ENCODE measurements around the gene RRAGD. TPM values are rescaled to one million over a fixed set of nuclear protein-coding genes. Genes with fewer than 3 reads are reported as not detected.
A peak's percentile ranks its signal among the peaks of the same experiment; 100 is the strongest.

RRAGD gene
- total RNA-seq, 2 experiments from 2014 or later: 9.0 to 10.2 TPM

DNA sequence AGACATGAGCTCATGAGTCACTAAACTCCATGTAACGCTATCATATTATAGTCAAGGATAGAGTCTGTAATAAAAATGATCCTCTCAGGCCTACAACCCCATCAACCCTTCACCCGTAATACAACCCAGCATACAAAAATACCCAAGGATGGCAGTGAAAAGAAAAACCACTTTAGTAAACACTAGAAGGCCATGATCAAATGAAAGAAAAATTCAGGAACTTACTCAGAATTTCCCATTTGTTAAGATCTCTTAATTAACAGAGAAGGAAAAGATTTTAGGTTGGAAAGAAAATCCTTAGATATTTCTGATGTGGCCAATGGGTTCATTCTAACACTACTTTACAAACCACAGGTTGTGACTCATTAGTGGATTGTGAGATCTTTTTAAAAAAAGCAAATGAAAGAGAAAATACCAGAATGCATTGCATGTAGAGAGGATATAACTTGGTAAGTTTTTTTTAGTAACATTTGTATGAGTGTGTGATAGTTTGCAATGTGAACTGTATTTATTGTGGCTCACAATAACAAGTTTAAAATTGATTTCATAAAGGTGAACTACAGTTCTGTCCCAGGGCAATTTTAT, 51.6 kb downstream of the RRAGD start:
- TF ChIP-seq, protein P1, sequence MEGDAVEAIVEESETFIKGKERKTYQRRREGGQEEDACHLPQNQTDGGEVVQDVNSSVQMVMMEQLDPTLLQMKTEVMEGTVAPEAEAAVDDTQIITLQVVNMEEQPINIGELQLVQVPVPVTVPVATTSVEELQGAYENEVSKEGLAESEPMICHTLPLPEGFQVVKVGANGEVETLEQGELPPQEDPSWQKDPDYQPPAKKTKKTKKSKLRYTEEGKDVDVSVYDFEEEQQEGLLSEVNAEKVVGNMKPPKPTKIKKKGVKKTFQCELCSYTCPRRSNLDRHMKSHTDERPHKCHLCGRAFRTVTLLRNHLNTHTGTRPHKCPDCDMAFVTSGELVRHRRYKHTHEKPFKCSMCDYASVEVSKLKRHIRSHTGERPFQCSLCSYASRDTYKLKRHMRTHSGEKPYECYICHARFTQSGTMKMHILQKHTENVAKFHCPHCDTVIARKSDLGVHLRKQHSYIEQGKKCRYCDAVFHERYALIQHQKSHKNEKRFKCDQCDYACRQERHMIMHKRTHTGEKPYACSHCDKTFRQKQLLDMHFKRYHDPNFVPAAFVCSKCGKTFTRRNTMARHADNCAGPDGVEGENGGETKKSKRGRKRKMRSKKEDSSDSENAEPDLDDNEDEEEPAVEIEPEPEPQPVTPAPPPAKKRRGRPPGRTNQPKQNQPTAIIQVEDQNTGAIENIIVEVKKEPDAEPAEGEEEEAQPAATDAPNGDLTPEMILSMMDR (IDR thresholded peaks at IDR 0.05): no peak
- no peak overlapping the region for H3K27ac ChIP-seq (ENCODE audit: low read depth in 1 of 2, low read length in 2 of 2)
- peaks cover 58% of the 10 kb centered on the region for H3K4me1 Mint-ChIP-seq (ENCODE audit: low read depth)
- no peak overlapping the region for H3K4me3 ChIP-seq (ENCODE audit: low read length)
- no peak overlapping the region for H3K27ac Mint-ChIP-seq
- ATAC-seq (ENCODE audit: poor library complexity): peak; percentile 43
- peak in 2 of 14 experiments; percentile 30 to 42 for DNase-seq
- ChIA-PET POLR2A (interaction anchor here (0.6 to 1.0 kb wide), 4 partner anchors 9 to 279 kb away, joined by 3 to 5 read pairs (median 3); no protein-coding TSS in a partner anchor), CTCF (interaction anchor here (0.8 to 1.0 kb wide), 2 partner anchors 12 to 16 kb away, joined by 4 to 5 read pairs; no protein-coding TSS in a partner anchor)
- H3K27me3 ChIP-seq (ENCODE audit: control insufficient read depth in 1 of 2, insufficient read depth in 2 of 2, low read length in 2 of 2): no peaks in the 10 kb centered on the region
- H3K4me3 Mint-ChIP-seq: peak overlapping the region; percentile 35
- peaks cover 5% of the 10 kb centered on the region for H3K36me3 Mint-ChIP-seq (ENCODE audit: low read depth)
- intact Hi-C loops (cut with DNase I, micrococcal nuclease): no loop called here
- no peaks in the 10 kb centered on the region for H3K9me3 Mint-ChIP-seq
- no peaks in the 10 kb centered on the region for H3K9me3 ChIP-seq (ENCODE audit: control insufficient read depth in 1 of 2, insufficient read depth in 1 of 2, low read length in 2 of 2)
- H3K27me3 Mint-ChIP-seq: no peaks in the 10 kb centered on the region
- no peaks in the 10 kb centered on the region for H3K36me3 ChIP-seq (ENCODE audit: insufficient read depth, low read length)
- H3K4me1 ChIP-seq (ENCODE audit: insufficient read depth, low read length): peaks cover 3% of the 10 kb centered on the region

DNA sequence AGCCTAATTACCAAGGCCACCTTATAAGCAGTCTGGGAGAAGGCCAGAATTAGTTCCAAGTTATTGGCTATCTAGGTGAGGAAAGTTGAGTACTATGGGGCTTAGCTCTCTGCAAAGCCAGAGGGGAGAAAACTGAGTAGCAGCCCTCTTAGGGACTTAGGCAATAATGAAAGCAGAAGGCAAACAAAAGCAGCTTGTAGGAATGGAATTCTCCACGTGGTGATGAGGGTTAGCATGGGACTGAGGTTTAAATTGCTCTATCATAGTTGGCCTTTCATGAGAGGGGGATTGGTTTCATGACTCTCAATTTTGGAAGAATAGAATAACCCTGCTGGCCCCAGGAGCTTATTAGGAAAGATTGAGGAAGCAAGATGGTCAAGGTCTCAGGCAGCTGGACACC, 52.5 kb downstream of the RRAGD start:
- H3K4me3 Mint-ChIP-seq: no peak overlapping the region
- H3K4me1 ChIP-seq (ENCODE audit: insufficient read depth, low read length): peaks cover 3% of the 10 kb centered on the region
- no peaks in the 10 kb centered on the region for H3K36me3 ChIP-seq (ENCODE audit: insufficient read depth, low read length)
- intact Hi-C loops (cut with DNase I, micrococcal nuclease): loop anchor here (10.0 kb wide), 5 partner anchors 275 to 1225 kb away; partner anchors contain the start of genes CASP8AP2 (in 1 of the 2), MAP3K7 (in 1 of the 2), MDN1 (in 1 of the 2) and PNRC1 (in 1 of the 2)
- DNase-seq: no peak
- H3K27ac Mint-ChIP-seq: no peak overlapping the region
- no peak overlapping the region for H3K4me3 ChIP-seq (ENCODE audit: low read length)
- no peak overlapping the region for H3K27ac ChIP-seq (ENCODE audit: low read depth in 1 of 2, low read length in 2 of 2)
- peaks cover 49% of the 10 kb centered on the region for H3K4me1 Mint-ChIP-seq (ENCODE audit: low read depth)
- ChIA-PET POLR2A (interaction anchor here (0.9 to 1.0 kb wide), 3 partner anchors 8 to 278 kb away, joined by 3 to 5 read pairs (median 3); no protein-coding TSS in a partner anchor), CTCF (interaction anchor here (1.0 to 1.4 kb wide), 2 partner anchors 13 to 15 kb away, joined by 3 to 5 read pairs; no protein-coding TSS in a partner anchor)
- H3K27me3 ChIP-seq (ENCODE audit: control insufficient read depth in 1 of 2, insufficient read depth in 2 of 2, low read length in 2 of 2): no peaks in the 10 kb centered on the region
- H3K9me3 Mint-ChIP-seq: no peaks in the 10 kb centered on the region
- ATAC-seq (ENCODE audit: poor library complexity): no peak
- TF ChIP-seq, protein P1 (IDR thresholded peaks at IDR 0.05): no peak
- no peaks in the 10 kb centered on the region for H3K27me3 Mint-ChIP-seq
- H3K9me3 ChIP-seq (ENCODE audit: control insufficient read depth in 1 of 2, insufficient read depth in 1 of 2, low read length in 2 of 2): no peaks in the 10 kb centered on the region
- H3K36me3 Mint-ChIP-seq (ENCODE audit: low read depth): peaks cover 5% of the 10 kb centered on the region

DNA sequence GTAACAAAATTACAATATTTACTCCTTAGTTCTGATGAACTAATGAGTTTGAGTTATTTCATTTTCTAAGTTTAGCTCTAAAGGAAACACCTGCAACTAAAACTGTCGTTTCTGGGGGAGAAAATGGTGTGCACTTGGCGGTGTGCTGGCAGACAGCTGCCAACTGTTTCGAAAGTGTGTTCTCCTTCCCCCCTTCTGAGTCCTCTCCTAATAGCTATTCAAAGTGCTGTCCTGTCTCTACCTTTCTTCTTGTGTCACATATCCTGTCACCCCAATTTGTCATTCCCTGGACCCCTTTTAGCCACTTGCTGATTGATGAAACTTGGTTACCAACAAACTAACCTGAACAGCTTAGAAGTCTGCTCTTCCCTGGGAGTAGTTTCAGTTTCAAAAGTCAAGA, 54.7 kb downstream of the RRAGD start:
- Mint-ChIP-seq H3K9me3 (no peaks in the 10 kb centered on the region), H3K4me3 (peak overlapping the region; percentile 92), H3K4me1 (ENCODE audit: low read depth) (peaks cover 51% of the 10 kb centered on the region), H3K27ac (peak overlapping the region; percentile 90), H3K27me3 (no peaks in the 10 kb centered on the region), H3K36me3 (ENCODE audit: low read depth) (peaks cover 9% of the 10 kb centered on the region)
- Histone ChIP-seq H3K27ac (ENCODE audit: low read depth in 1 of 2, low read length in 2 of 2) (peak overlapping the region; percentile 7 to 14), H3K4me1 (ENCODE audit: insufficient read depth, low read length) (peaks cover 14% of the 10 kb centered on the region), H3K9me3 (ENCODE audit: control insufficient read depth in 1 of 2, insufficient read depth in 1 of 2, low read length in 2 of 2) (no peaks in the 10 kb centered on the region), H3K27me3 (ENCODE audit: control insufficient read depth in 1 of 2, insufficient read depth in 2 of 2, low read length in 2 of 2) (no peaks in the 10 kb centered on the region), H3K4me3 (ENCODE audit: low read length) (peak overlapping the region; percentile 52), H3K36me3 (ENCODE audit: insufficient read depth, low read length) (no peaks in the 10 kb centered on the region)
- intact Hi-C loops (cut with DNase I, micrococcal nuclease): loop anchor here (2.0 to 10.0 kb wide), 6 partner anchors 15 to 1227 kb away; partner anchors contain the start of genes CASP8AP2 (in 1 of the 2), MAP3K7 (in 1 of the 2), MDN1 (in 1 of the 2) and PNRC1 (in 1 of the 2)
- TF ChIP-seq, protein P1 (IDR thresholded peaks at IDR 0.05): no peak
- CTCF ChIA-PET: interaction anchor here (4.2 kb wide), 1 partner anchor 14 kb away, joined by 29 read pairs; no protein-coding TSS in a partner anchor
- ATAC-seq (ENCODE audit: poor library complexity): no peak
- POLR2A ChIA-PET: interaction anchor here (0.7 to 4.6 kb wide), 9 partner anchors 8 to 394 kb away, joined by 3 to 45 read pairs (median 6); partner anchors contain the start of genes PNRC1, RNGTT and RRAGD
- DNase-seq: peak in 4 of 14 experiments; percentile 29 to 49 (median 44)
